ENCODE results near the gene FBXO47. TPM values are rescaled to one million over a fixed set of nuclear protein-coding genes. Genes with fewer than 3 reads are reported as not detected.

The FBXO47 gene
- total and polyA plus RNA-seq, 2 of the 13 experiments (the other 11 are each of a cell fraction or from before 2014, with no cell fraction given): not detected

DNA sequence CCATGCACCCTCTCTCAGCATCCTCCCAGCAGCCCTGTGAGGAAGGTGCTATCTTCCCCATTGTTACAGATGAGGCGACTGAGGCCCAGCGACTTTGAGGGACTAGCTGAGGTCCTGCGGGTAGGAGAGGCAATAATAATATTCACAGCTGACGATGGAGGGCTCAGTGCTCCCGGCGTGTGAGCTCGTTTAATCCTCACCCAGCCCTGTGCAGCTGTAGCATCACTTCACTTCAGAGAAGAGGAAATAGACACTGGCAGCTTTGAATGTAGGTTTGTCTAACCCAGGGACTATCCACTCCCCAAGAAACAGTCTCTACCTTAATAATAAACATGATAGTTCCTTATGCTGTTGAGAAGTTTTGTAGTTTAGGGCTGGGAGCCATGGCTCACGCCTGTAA lies 75.8 kb downstream of the FBXO47 start:
- Histone ChIP-seq H2AFZ (ENCODE audit: low read length) (no peak overlapping the region), H3K27me3 (ENCODE audit: control insufficient read depth in 1 of 2, insufficient read depth in 2 of 2, low read length in 2 of 2) (no peaks in the 10 kb centered on the region), H3K36me3 (replicated peaks in 1 of 2; ENCODE audit: control insufficient read depth in 1 of 2, insufficient read depth in 2 of 2, low read length in 2 of 2) (peaks cover 57 to 83% of the 10 kb centered on the region in 2 experiments), H3K9me3 (ENCODE audit: low read length) (no peaks in the 10 kb centered on the region), H3K4me3 (replicated peaks in 1 of 3; ENCODE audit: insufficient read depth in 1 of 3, low read depth in 2 of 3, low read length in 3 of 3) (no peak overlapping the region), H3K9ac (ENCODE audit: insufficient read depth, low read depth, low read length) (no peak overlapping the region), H4K20me1 (ENCODE audit: insufficient read depth, low read length) (peaks cover 14% of the 10 kb centered on the region; the same call in 1 of the 2 replicates), H3K4me2 (ENCODE audit: low read depth, low read length) (no peak overlapping the region), H3K79me2 (ENCODE audit: insufficient read depth, low read length) (peaks cover 14% of the 10 kb centered on the region), H3K4me1 (ENCODE audit: insufficient read depth, low read length) (peaks cover 8% of the 10 kb centered on the region), H3K27ac (ENCODE audit: extremely low read length, insufficient read depth, low read length) (no peak overlapping the region)
- intact Hi-C loops (cut with micrococcal nuclease; ENCODE audit: unreplicated experiment): no loop called here
- ATAC-seq: no peak
- in situ Hi-C loops (cut with HindIII; ENCODE audit: extremely low pct_ligation_motif_present, low pct_unique_long_range_greater_than_20kb): no loop called here
- CTCF ChIA-PET (ENCODE audit: low intra/inter-chr PET ratio, low total read pairs): no interaction called here
- WGBS (ENCODE audit: low lambda C conversion rate): over 99% methylated on average over 8 of the region's 8 CpGs
- BruUV-seq (replicated peaks): no TSS peak
- POLR2A ChIA-PET: interaction anchor here (1.0 kb wide), 1 partner anchor 22 kb away, joined by 4 read pairs; the partner anchor contains the start of gene LASP1
- TF ChIP-seq, protein P1, sequence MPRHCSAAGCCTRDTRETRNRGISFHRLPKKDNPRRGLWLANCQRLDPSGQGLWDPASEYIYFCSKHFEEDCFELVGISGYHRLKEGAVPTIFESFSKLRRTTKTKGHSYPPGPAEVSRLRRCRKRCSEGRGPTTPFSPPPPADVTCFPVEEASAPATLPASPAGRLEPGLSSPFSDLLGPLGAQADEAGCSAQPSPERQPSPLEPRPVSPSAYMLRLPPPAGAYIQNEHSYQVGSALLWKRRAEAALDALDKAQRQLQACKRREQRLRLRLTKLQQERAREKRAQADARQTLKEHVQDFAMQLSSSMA (CRISPR knock-in tag; IDR thresholded peaks at IDR 0.05): no peak
- TF ChIP-seq NRL (CRISPR knock-in tag; IDR thresholded peaks at IDR 0.05; ENCODE audit: borderline replicate concordance): no peak
- TF ChIP-seq, protein P2, sequence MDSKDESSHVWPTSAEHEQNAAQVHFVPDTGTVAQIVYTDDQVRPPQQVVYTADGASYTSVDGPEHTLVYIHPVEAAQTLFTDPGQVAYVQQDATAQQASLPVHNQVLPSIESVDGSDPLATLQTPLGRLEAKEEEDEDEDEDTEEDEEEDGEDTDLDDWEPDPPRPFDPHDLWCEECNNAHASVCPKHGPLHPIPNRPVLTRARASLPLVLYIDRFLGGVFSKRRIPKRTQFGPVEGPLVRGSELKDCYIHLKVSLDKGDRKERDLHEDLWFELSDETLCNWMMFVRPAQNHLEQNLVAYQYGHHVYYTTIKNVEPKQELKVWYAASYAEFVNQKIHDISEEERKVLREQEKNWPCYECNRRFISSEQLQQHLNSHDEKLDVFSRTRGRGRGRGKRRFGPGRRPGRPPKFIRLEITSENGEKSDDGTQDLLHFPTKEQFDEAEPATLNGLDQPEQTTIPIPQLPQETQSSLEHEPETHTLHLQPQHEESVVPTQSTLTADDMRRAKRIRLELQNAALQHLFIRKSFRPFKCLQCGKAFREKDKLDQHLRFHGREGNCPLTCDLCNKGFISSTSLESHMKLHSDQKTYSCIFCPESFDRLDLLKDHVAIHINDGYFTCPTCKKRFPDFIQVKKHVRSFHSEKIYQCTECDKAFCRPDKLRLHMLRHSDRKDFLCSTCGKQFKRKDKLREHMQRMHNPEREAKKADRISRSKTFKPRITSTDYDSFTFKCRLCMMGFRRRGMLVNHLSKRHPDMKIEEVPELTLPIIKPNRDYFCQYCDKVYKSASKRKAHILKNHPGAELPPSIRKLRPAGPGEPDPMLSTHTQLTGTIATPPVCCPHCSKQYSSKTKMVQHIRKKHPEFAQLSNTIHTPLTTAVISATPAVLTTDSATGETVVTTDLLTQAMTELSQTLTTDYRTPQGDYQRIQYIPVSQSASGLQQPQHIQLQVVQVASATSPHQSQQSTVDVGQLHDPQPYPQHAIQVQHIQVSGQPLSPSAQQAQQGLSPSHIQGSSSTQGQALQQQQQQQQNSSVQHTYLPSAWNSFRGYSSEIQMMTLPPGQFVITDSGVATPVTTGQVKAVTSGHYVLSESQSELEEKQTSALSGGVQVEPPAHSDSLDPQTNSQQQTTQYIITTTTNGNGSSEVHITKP (CRISPR knock-in tag; IDR thresholded peaks at IDR 0.05; ENCODE audit: low read depth): no peak
- TF ChIP-seq ZNF720 (CRISPR knock-in tag; IDR thresholded peaks at IDR 0.05): no peak
- TF ChIP-seq ZNF782 (CRISPR knock-in tag; IDR thresholded peaks at IDR 0.05; ENCODE audit: borderline replicate concordance): no peak
- no peak for TF ChIP-seq IKZF1 (IDR thresholded peaks at IDR 0.05)
- no peak for TF ChIP-seq SAP130 (CRISPR knock-in tag; IDR thresholded peaks at IDR 0.05; ENCODE audit: low read depth)
- no peak for TF ChIP-seq ZMAT3 (CRISPR knock-in tag; conservative IDR thresholded peaks at IDR 0.05)
- no peak for FAIRE-seq
- no peak for DNase-seq (ENCODE audit: low spot score)

All from HepG2 (cell line).